HCT116 (cell line): Measurements from ENCODE around the gene CEP290. TPM values are rescaled to one million over a fixed set of nuclear protein-coding genes. Genes with fewer than 3 reads are reported as not detected.

ENCODE experiments used
- ATAC-seq: fragments of 200-7000 bp; cut with Tn5 transposase; 2 replicates; pipeline ENCODE4 v1.9.1; 2020; ENCODE audit warnings: mild to moderate bottlenecking, moderate library complexity
- BruUV-seq: library from RNA; stranded (reverse); fragments of 400-500 nt; replicated peaks from 2 replicates; lab custom pipeline; 2021; lab: Mats Ljungman, UMichigan
- CTCF ChIA-PET: fragments of 300-600 bp; sonication (Branson Sonifier 250); formaldehyde crosslinking; loops from one replicate; lab custom pipeline; 2021; ENCODE audit warnings: antibody characterized with exemption; lab: Charles Lee
- POLR2A ChIA-PET: fragments of 300-600, 350-600 bp; sonication (Branson Sonifier 250); formaldehyde crosslinking; loops from one replicate; lab custom pipeline; 2021; ENCODE audit warnings: antibody characterized with exemption; lab: Charles Lee
- RAD21 ChIA-PET, 2 experiments: fragments of 300-600 bp; sonication (Branson Sonifier 250); formaldehyde crosslinking; loops; one replicate each; lab custom pipeline; 2023; ENCODE audit warnings: low total read pairs in 2 of 2; ENCODE audit not compliant: uncharacterized antibody in 2 of 2, unreplicated experiment in 2 of 2, low non-redundant PET in 1 of 2; lab: Charles Lee
- DNase-seq: peaks from one replicate; pipeline ENCODE4 v3.0.0-alpha.2; 2010; ENCODE audit warnings: low read depth, low spot score
- H2AFZ ChIP-seq: fragments of 200-600 bp; shearing (Covaris generic), sonication (generic); 2 replicates; pipeline ENCODE4 v1.6.1; 2017; ENCODE audit warnings: low read depth, mixed run types, mixed read lengths, antibody characterized with exemption, low read length; ENCODE audit not compliant: poor library complexity, severe bottlenecking
- H3K27ac ChIP-seq: 2 replicates; pipeline ENCODE4 v1.5.1; 2012; ENCODE audit warnings: low read depth, low read length
- H3K27me3 ChIP-seq: fragments of 200-600 bp; sonication (generic); 2 replicates; pipeline ENCODE4 v1.6.1; 2016; ENCODE audit warnings: mixed run types, low read length, mixed read lengths; ENCODE audit not compliant: insufficient read depth
- H3K36me3 ChIP-seq, 2 experiments: fragments of 200-500 bp in 1 of 2; fragments of 200-600 bp in 1 of 2; sonication (Bioruptor generic) in 1 of 2; sonication (generic) in 1 of 2; 2 replicates each; pipeline versions ENCODE4 v1.5.1 to v1.6.1; 2014 to 2016; ENCODE audit warnings: low read length in 2 of 2, inconsistent platforms in 1 of 2, mixed read lengths in 1 of 2, mixed run types in 1 of 2; ENCODE audit not compliant: insufficient read depth in 2 of 2, control insufficient read depth in 1 of 2
- H3K4me1 ChIP-seq, 2 experiments: fragments of 200-600 bp in 1 of 2; sonication (generic) in 1 of 2; 2 replicates each; pipeline versions ENCODE4 v1.5.1 to v1.6.1; 2012 to 2017; ENCODE audit warnings: low read length in 2 of 2, inconsistent platforms in 1 of 2, mild to moderate bottlenecking in 1 of 2, mixed read lengths in 1 of 2, mixed run types in 1 of 2, moderate library complexity in 1 of 2; ENCODE audit not compliant: insufficient read depth in 2 of 2, control insufficient read depth in 1 of 2
- H3K4me2 ChIP-seq: fragments of 200-600 bp; sonication (generic); 2 replicates; pipeline ENCODE4 v1.6.1; 2017; ENCODE audit warnings: mixed run types, low read length, mixed read lengths
- H3K4me3 ChIP-seq, 2 experiments: fragments of 200-600 bp in 1 of 2; sonication (generic) in 1 of 2; replicated peaks in 1 of 2; 2 replicates each; pipeline ENCODE4 v1.5.1; 2011 to 2016; ENCODE audit warnings: low read length in 2 of 2, control low read depth in 1 of 2, low read depth in 1 of 2, mild to moderate bottlenecking in 1 of 2, mixed read lengths in 1 of 2, mixed run types in 1 of 2
- H3K79me2 ChIP-seq: fragments of 200-600 bp; sonication (generic); 2 replicates; pipeline ENCODE4 v1.6.1; 2017; ENCODE audit warnings: mild to moderate bottlenecking, mixed run types, low read length, moderate library complexity, mixed read lengths; ENCODE audit not compliant: insufficient read depth
- H3K9ac ChIP-seq: fragments of 200-600 bp; sonication (generic); 2 replicates; pipeline ENCODE4 v1.6.1; 2016; ENCODE audit warnings: low read length, mixed read lengths
- H3K9me2 ChIP-seq: fragments of 200-600 bp; sonication (generic), shearing (Covaris generic); 2 replicates; pipeline ENCODE4 v1.6.1; 2017; ENCODE audit warnings: mixed run types, mild to moderate bottlenecking, moderate library complexity; ENCODE audit not compliant: insufficient read depth
- H3K9me3 ChIP-seq, 2 experiments: fragments of 200-500 bp in 1 of 2; fragments of 200-600 bp in 1 of 2; sonication (Bioruptor generic) in 1 of 2; sonication (generic) in 1 of 2; 2 replicates each; pipeline ENCODE4 v1.6.1; 2014 to 2017; ENCODE audit warnings: low read length in 2 of 2, mixed read lengths in 2 of 2, inconsistent platforms in 1 of 2, low read depth in 1 of 2, mild to moderate bottlenecking in 1 of 2, mixed run types in 1 of 2, moderate library complexity in 1 of 2; ENCODE audit not compliant: control insufficient read depth in 1 of 2, insufficient read depth in 1 of 2
- H4K20me1 ChIP-seq: fragments of 200-600 bp; sonication (generic), shearing (Covaris generic); 2 replicates; pipeline ENCODE4 v1.6.1; 2017; ENCODE audit warnings: mixed run types, mild to moderate bottlenecking, moderate library complexity; ENCODE audit not compliant: insufficient read depth
- CBX3 ChIP-seq: IDR thresholded peaks from 2 replicates; pipeline ENCODE4 v1.6.1; 2012; ENCODE audit warnings: low read depth
- CEBPB ChIP-seq: IDR thresholded peaks from 2 replicates; pipeline ENCODE4 v1.6.1; 2012; ENCODE audit warnings: low read depth
- EGR1 ChIP-seq: IDR thresholded peaks from 2 replicates; pipeline ENCODE4 v1.6.1; 2012; ENCODE audit warnings: low read depth
- EZH2phosphoT487 ChIP-seq: fragments of 200-600 bp; IDR thresholded peaks from 2 replicates; pipeline ENCODE4 v1.6.1; 2018; ENCODE audit warnings: antibody characterized with exemption, borderline replicate concordance
- JUND ChIP-seq: IDR thresholded peaks from 2 replicates; pipeline ENCODE4 v1.6.1; 2012
- POLR2AphosphoS5 ChIP-seq: IDR thresholded peaks from 2 replicates; pipeline ENCODE4 v1.6.1; 2011; ENCODE audit warnings: mild to moderate bottlenecking, low read depth, low read length, moderate library complexity
- RAD21 ChIP-seq: IDR thresholded peaks from 2 replicates; pipeline ENCODE4 v1.6.1; 2012; ENCODE audit warnings: low read depth, mild to moderate bottlenecking
- ZFX ChIP-seq: fragments of 450-650 bp; IDR thresholded peaks from 2 replicates; pipeline ENCODE4 v1.6.1; 2017
- ZNF274 ChIP-seq: fragments of 200-500 bp; sonication (Bioruptor generic); IDR thresholded peaks from 2 replicates; pipeline ENCODE4 v1.6.1; 2014; ENCODE audit warnings: mild to moderate bottlenecking, low read depth, low read length, inconsistent platforms
- intact Hi-C: fragments of 100-400 bp; cut with micrococcal nuclease; formaldehyde crosslinking; loops from 2 replicates; pipeline ENCODE4 v1.10.0; 2022
- total RNA-seq: library from RNA; stranded (reverse); gene quantifications from one replicate; pipeline ENCODE4 v1.2.1, GENCODE V29; 2021; ENCODE audit not compliant: unreplicated experiment
- TF ChIP-seq, protein P1 (sequence below): IDR thresholded peaks from 2 replicates; pipeline ENCODE4 v1.6.1; 2012
- TF ChIP-seq, protein P2 (sequence below): IDR thresholded peaks from 2 replicates; pipeline ENCODE4 v1.6.1; 2012
- TF ChIP-seq, protein P3 (sequence below), 3 experiments: fragments of 200-600 bp in 1 of 3; sonication (generic) in 1 of 3; IDR thresholded peaks in 2 of 3; conservative IDR thresholded peaks in 1 of 3; 2 replicates each; pipeline ENCODE4 v1.5.1; 2012 to 2017; ENCODE audit warnings: low read depth in 2 of 3, low read length in 2 of 3, antibody characterized with exemption in 1 of 3, borderline replicate concordance in 1 of 3, control low read depth in 1 of 3, mild to moderate bottlenecking in 1 of 3, mixed read lengths in 1 of 3, mixed run types in 1 of 3, moderate library complexity in 1 of 3; ENCODE audit not compliant: insufficient read depth in 1 of 3
- TF ChIP-seq, protein P4 (sequence below): IDR thresholded peaks from 2 replicates; pipeline ENCODE4 v1.6.1; 2011; ENCODE audit warnings: mild to moderate bottlenecking, low read length, moderate library complexity; ENCODE audit not compliant: insufficient replicate concordance; ENCODE audit errors: extremely low read depth

Gene CEP290
- total RNA-seq, 1 experiment from 2014 or later, result 13.6 TPM

DNA sequence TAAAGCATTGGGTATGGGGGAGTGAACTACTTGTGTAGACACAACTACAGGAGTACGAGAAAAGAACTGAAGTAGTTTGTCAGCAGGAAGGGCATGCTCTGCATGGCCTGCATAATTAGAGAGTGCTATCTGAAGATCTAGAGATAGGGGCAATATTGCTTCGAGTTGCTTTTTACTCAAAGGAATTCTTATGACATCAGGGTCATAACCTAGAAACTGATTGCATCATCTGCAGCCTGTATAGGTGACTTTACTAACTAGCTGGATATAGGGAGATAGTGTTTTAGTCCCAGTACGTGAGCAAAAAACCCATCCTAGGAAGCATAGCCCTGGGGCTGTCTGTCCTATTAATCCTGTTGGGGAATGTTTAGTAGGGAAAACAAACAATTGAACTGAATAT lies 40.0 kb upstream of the CEP290 start:
- intact Hi-C loops, result no loop called here
- Histone ChIP-seq H3K27ac (no peak overlapping the region), H3K9ac (no peak overlapping the region), H2AFZ (no peak overlapping the region), H3K9me2 (no peaks in the 10 kb centered on the region), H3K27me3 (no peaks in the 10 kb centered on the region), H3K9me3 (no peaks in the 10 kb centered on the region), H3K79me2 (no peaks in the 10 kb centered on the region), H3K36me3 (peaks cover 0 to 4% of the 10 kb centered on the region in 2 experiments; a peak in 2 of 4 replicates), H3K4me2 (no peak overlapping the region), H3K4me3 (no peak overlapping the region), H3K4me1 (peaks cover 3 to 13% of the 10 kb centered on the region in 2 experiments; a peak in 1 of 4 replicates), H4K20me1 (no peaks in the 10 kb centered on the region)
- RAD21 ChIA-PET, result no interaction called here
- TF ChIP-seq, protein P1, sequence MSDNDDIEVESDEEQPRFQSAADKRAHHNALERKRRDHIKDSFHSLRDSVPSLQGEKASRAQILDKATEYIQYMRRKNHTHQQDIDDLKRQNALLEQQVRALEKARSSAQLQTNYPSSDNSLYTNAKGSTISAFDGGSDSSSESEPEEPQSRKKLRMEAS, result no peak
- TF ChIP-seq EGR1 (no peak), RAD21 (no peak)
- TF ChIP-seq, protein P2, sequence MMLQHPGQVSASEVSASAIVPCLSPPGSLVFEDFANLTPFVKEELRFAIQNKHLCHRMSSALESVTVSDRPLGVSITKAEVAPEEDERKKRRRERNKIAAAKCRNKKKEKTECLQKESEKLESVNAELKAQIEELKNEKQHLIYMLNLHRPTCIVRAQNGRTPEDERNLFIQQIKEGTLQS, result 0 out of 2 replicates have a peak, but pooled peaks have one; percentile 11
- CTCF ChIA-PET, result no interaction called here
- no peak for ATAC-seq
- DNase-seq, result no peak
- BruUV-seq, result no TSS peak
- POLR2A ChIA-PET, result no interaction called here

DNA sequence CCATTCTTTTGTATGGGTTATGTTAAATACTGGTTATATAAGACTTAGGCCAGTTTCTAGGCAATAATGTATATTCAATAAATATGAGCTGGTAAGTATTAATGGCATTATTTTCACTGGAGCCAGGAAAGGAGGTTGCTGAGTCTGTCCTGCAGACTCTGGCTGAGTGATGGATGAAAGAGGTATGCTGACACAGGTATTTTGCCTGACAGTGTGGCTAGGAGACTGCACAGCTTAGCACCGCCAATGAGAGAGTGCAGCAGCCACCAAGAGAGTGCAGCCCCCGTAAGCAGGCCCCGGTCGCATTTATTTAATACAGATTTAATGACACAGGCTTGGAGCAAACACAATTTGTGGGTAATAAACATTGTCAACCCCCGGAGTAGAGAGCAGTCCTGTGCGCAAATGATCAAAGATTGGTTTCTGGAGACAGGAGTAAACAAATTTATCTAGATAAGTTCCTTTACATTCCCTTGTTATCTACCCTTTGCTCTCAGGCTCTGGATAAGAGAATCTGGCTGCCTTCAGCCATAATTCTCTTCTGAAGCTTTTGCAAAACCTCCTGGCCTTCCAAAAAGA lies 37.6 kb upstream of the CEP290 start:
- intact Hi-C loops, result no loop called here
- no TSS peak for BruUV-seq
- H3K79me2 ChIP-seq, result no peaks in the 10 kb centered on the region
- H3K9me2 ChIP-seq, result no peaks in the 10 kb centered on the region
- H3K4me2 ChIP-seq, result no peak overlapping the region
- no peaks in the 10 kb centered on the region for H3K27me3 ChIP-seq
- ATAC-seq (no peak), DNase-seq (no peak)
- POLR2A ChIA-PET, result no interaction called here
- H3K4me3 ChIP-seq, result no peak overlapping the region
- peaks cover 0 to 4% of the 10 kb centered on the region in 2 experiments; a peak in 2 of 4 replicates for H3K36me3 ChIP-seq
- peaks cover 3 to 9% of the 10 kb centered on the region in 2 experiments; a peak in 1 of 4 replicates for H3K4me1 ChIP-seq
- CTCF ChIA-PET, result no interaction called here
- no peaks in the 10 kb centered on the region for H4K20me1 ChIP-seq
- no peaks in the 10 kb centered on the region for H3K9me3 ChIP-seq
- no peak overlapping the region for H3K27ac ChIP-seq
- RAD21 ChIA-PET, result no interaction called here
- H2AFZ ChIP-seq, result no peak overlapping the region
- H3K9ac ChIP-seq, result no peak overlapping the region
- TF ChIP-seq EGR1 (no peak), JUND (no peak), POLR2AphosphoS5 (no peak), ZFX (no peak), EZH2phosphoT487 (no peak), ZNF274 (no peak), CEBPB (no peak), CBX3 (no peak)
- TF ChIP-seq, protein P3, sequence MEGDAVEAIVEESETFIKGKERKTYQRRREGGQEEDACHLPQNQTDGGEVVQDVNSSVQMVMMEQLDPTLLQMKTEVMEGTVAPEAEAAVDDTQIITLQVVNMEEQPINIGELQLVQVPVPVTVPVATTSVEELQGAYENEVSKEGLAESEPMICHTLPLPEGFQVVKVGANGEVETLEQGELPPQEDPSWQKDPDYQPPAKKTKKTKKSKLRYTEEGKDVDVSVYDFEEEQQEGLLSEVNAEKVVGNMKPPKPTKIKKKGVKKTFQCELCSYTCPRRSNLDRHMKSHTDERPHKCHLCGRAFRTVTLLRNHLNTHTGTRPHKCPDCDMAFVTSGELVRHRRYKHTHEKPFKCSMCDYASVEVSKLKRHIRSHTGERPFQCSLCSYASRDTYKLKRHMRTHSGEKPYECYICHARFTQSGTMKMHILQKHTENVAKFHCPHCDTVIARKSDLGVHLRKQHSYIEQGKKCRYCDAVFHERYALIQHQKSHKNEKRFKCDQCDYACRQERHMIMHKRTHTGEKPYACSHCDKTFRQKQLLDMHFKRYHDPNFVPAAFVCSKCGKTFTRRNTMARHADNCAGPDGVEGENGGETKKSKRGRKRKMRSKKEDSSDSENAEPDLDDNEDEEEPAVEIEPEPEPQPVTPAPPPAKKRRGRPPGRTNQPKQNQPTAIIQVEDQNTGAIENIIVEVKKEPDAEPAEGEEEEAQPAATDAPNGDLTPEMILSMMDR (IDR thresholded peaks at IDR 0.05 in 2 of 3, conservative IDR thresholded peaks at IDR 0.05 in 1 of 3; ENCODE audit: borderline replicate concordance in 1 of 3, insufficient read depth in 1 of 3, low read depth in 2 of 3, low read length in 2 of 3), result no peak
- TF ChIP-seq, protein P4, sequence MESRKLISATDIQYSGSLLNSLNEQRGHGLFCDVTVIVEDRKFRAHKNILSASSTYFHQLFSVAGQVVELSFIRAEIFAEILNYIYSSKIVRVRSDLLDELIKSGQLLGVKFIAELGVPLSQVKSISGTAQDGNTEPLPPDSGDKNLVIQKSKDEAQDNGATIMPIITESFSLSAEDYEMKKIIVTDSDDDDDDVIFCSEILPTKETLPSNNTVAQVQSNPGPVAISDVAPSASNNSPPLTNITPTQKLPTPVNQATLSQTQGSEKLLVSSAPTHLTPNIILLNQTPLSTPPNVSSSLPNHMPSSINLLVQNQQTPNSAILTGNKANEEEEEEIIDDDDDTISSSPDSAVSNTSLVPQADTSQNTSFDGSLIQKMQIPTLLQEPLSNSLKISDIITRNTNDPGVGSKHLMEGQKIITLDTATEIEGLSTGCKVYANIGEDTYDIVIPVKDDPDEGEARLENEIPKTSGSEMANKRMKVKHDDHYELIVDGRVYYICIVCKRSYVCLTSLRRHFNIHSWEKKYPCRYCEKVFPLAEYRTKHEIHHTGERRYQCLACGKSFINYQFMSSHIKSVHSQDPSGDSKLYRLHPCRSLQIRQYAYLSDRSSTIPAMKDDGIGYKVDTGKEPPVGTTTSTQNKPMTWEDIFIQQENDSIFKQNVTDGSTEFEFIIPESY, result no peak
- TF ChIP-seq, protein P1, result no peak
